GM12875 (cell line): ENCODE measurements around the gene PTPN21.

ENCODE experiments used
- H3K4me3 ChIP-seq: one replicate; pipeline ENCODE4 v1.5.1; 2011; ENCODE audit warnings: low read depth, low read length, control low read depth
- CTCF ChIP-seq: IDR thresholded peaks from 2 replicates; pipeline ENCODE4 v1.5.1; 2011; ENCODE audit warnings: low read depth, mild to moderate bottlenecking, control low read depth, inconsistent platforms, low read length, moderate library complexity, borderline replicate concordance; ENCODE audit not compliant: insufficient read depth

The PTPN21 gene

GRCh38 chr14:88597038-88597437 is 42.2 kb upstream of the PTPN21 start:
- H3K4me3 ChIP-seq: no peak overlapping the region
- TF ChIP-seq CTCF: no peak

- H3K4me3 ChIP-seq: no peak overlapping the region
- TF ChIP-seq CTCF: no peak
Measured at GRCh38 chr14:88592031-88592430, 37.2 kb upstream of the PTPN21 start.

- H3K4me3 ChIP-seq: no peak overlapping the region
- TF ChIP-seq CTCF: no peak
Measured at GRCh38 chr14:88590173-88590572, 35.4 kb upstream of the PTPN21 start.

GRCh38 chr14:88588081-88588480 is 33.3 kb upstream of the PTPN21 start:
- no peak overlapping the region for H3K4me3 ChIP-seq

GRCh38 chr14:88584451-88584850 is 29.6 kb upstream of the PTPN21 start:
- TF ChIP-seq CTCF: no peak
- no peak overlapping the region for H3K4me3 ChIP-seq

More at GRCh38 chr14:88588081-88588480, 33.3 kb upstream of the PTPN21 start:
- TF ChIP-seq CTCF: no peak

GRCh38 chr14:88576222-88576621 is 21.4 kb upstream of the PTPN21 start:
- TF ChIP-seq CTCF: no peak

GRCh38 chr14:88572117-88572516 is 17.3 kb upstream of the PTPN21 start:
- no peak for TF ChIP-seq CTCF

More at GRCh38 chr14:88576222-88576621, 21.4 kb upstream of the PTPN21 start:
- no peak overlapping the region for H3K4me3 ChIP-seq

More at GRCh38 chr14:88572117-88572516, 17.3 kb upstream of the PTPN21 start:
- H3K4me3 ChIP-seq: no peak overlapping the region
